HUES48 (cell line): ENCODE results near the gene COPS6.
A peak's percentile ranks its signal among the peaks of the same experiment; 100 is the strongest.
"Not testable (repeated sequence)": the region's sequence is repeated elsewhere in the genome, so short reads cannot be mapped to it uniquely, and the experiment has no call there.

ENCODE experiments used
- H3K27ac ChIP-seq: one replicate; pipeline ENCODE4 v1.7.0; 2013; ENCODE audit warnings: low read depth, low read length, inconsistent platforms
- H3K27me3 ChIP-seq: 2 replicates; pipeline ENCODE4 v1.6.1; 2013; ENCODE audit warnings: mild to moderate bottlenecking, low read length; ENCODE audit not compliant: control insufficient read depth, insufficient read depth
- H3K36me3 ChIP-seq: 2 replicates; pipeline ENCODE4 v1.6.1; 2013; ENCODE audit warnings: low read length; ENCODE audit not compliant: control insufficient read depth, insufficient read depth
- H3K4me1 ChIP-seq: 2 replicates; pipeline ENCODE4 v1.6.1; 2013; ENCODE audit warnings: mild to moderate bottlenecking, low read length; ENCODE audit not compliant: control insufficient read depth, insufficient read depth
- H3K4me3 ChIP-seq: 2 replicates; pipeline ENCODE4 v1.5.1; 2013; ENCODE audit warnings: mild to moderate bottlenecking, low read depth, low read length
- H3K9ac ChIP-seq: 2 replicates; pipeline ENCODE4 v1.6.1; 2013; ENCODE audit warnings: mild to moderate bottlenecking, low read depth, low read length, moderate library complexity
- H3K9me3 ChIP-seq: 2 replicates; pipeline ENCODE4 v1.6.1; 2013; ENCODE audit warnings: low read length; ENCODE audit not compliant: control insufficient read depth, insufficient read depth

The COPS6 gene

DNA sequence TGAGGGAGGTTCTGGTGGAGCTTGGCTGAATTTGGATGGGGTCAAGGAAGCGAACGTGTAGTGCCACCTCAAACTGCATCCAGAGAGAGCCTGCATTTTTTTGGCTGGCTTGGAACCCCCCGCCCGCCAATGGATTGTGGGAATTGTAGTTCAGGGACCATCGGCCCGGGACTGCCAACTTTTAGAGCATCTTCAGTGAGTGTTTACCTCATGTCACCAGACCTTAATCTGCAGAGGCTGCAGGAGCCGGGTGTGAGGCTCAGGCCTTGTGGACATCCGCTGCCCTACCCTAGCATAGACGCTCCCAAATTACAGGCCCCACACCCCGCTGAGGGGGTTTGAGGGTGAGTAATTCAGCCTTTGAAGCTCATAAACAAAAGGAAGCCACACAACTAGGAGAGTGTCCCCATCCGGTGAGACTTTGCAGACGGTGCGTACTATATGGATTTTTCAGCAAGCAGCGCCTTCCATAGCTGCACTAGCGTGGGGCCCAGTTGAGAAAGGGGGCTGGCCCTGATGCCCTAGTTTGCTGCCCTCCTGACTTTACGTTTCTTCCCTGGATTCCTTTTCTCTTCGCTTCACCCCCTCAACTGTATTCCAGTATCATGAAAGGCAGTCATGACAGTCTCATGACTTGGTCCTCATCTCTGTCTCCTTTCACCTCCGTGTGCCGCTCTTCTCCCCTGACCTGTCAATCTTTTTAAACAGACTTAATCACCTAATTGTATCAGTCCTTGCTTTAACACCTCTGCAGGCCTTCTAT is 31.4 kb downstream of the COPS6 start:
- H3K9me3 ChIP-seq = no peaks in the 10 kb centered on the region
- H3K4me3 ChIP-seq = peak overlapping the region; percentile 76
- no peaks in the 10 kb centered on the region for H3K27me3 ChIP-seq
- peaks cover 9% of the 10 kb centered on the region for H3K4me1 ChIP-seq
- peaks cover 6% of the 10 kb centered on the region for H3K36me3 ChIP-seq
- peak overlapping the region; percentile 87 for H3K27ac ChIP-seq
- peak overlapping the region; percentile 4; the same call in 1 of the 2 replicates for H3K9ac ChIP-seq

DNA sequence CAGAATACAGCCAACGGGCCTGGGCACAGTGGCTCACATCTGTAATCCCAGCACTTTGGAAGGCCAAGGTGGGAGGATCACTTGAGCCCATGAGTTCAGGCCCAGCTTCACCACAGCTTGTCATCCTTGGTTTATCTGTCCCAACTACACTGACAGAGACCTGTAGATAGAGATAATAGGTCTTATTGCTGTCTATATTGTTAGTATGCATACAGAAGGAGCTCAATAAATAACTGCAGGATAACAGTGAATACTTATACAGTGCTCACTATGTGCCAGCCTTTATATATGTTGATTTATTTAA is 31.9 kb downstream of the COPS6 start:
- Histone ChIP-seq H3K9ac (no peak overlapping the region), H3K36me3 (peaks cover 9% of the 10 kb centered on the region), H3K4me3 (peak overlapping the region; percentile 76), H3K27me3 (no peaks in the 10 kb centered on the region), H3K4me1 (peaks cover 9% of the 10 kb centered on the region), H3K9me3 (no peaks in the 10 kb centered on the region), H3K27ac (peak overlapping the region; percentile 87)

DNA sequence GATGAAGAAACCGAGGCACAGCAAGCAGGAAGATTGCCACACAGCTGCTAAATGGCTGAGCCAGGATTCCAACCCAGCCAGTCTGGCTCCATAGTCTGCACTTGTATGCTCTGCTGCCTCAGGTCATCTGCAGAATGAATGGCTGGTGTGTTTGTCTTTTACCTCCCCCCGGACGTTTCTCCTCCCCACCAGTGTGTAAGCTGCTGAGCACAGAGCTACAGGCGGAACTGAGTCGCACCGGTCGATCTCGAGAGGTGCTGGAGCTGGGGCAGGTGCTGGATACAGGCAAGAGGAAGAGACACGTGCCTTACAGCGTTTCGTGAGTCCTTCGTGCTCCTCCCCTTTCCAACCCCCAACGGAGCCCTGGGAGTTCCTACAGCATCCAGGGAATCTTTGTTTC is 33.3 kb downstream of the COPS6 start:
- Histone ChIP-seq H3K4me1 (peaks cover 9% of the 10 kb centered on the region), H3K4me3 (no peak overlapping the region), H3K9me3 (no peaks in the 10 kb centered on the region), H3K27ac (no peak overlapping the region), H3K27me3 (no peaks in the 10 kb centered on the region), H3K9ac (no peak overlapping the region), H3K36me3 (peaks cover 9% of the 10 kb centered on the region)

DNA sequence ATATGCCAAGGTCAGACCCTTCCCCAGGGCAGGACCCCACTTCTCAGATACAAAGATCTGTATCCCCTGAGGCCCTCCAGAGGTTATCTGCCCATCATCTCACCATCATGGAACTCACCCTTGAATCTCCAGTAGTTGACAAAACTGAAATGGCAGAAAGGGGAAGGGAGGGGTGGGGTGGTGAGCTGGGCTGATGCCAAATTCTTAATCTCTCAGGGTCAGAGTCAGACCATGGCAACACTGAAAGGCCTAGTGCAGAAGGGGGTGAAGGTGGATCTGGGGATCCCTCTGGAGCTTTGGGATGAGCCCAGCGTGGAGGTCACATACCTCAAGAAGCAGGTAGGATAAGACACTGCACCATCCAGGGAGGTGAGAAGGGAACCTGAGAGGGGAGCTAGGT is 33.8 kb downstream of the COPS6 start:
- Histone ChIP-seq H3K4me3 (no peak overlapping the region), H3K9ac (no peak overlapping the region), H3K27ac (no peak overlapping the region), H3K9me3 (no peaks in the 10 kb centered on the region), H3K4me1 (peaks cover 9% of the 10 kb centered on the region), H3K36me3 (peaks cover 9% of the 10 kb centered on the region), H3K27me3 (no peaks in the 10 kb centered on the region)

DNA sequence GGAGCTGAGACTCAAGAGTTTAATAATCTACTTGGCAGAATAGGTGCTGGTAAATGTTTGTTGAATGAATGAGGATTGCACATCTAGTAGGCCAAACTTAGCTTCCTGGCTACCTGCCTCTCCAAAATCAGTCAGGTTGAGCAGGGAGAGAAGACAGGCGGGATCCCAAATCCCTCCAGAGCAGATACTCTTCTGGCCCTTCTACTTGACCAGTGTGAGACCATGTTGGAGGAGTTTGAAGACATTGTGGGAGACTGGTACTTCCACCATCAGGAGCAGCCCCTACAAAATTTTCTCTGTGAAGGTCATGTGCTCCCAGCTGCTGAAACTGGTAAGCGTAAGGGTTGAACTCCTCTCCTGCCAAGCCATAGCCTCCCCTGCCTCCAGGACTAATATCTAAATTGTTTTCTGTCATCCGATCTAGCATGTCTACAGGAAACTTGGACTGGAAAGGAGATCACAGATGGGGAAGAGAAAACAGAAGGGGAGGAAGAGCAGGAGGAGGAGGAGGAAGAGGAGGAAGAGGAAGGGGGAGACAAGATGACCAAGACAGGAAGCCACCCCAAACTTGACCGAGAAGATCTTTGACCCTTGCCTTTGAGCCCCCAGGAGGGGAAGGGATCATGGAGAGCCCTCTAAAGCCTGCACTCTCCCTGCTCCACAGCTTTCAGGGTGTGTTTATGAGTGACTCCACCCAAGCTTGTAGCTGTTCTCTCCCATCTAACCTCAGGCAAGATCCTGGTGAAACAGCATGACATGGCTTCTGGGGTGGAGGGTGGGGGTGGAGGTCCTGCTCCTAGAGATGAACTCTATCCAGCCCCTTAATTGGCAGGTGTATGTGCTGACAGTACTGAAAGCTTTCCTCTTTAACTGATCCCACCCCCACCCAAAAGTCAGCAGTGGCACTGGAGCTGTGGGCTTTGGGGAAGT is 35.8 kb downstream of the COPS6 start:
- peaks cover 13% of the 10 kb centered on the region for H3K27me3 ChIP-seq
- H3K9me3 ChIP-seq = no peaks in the 10 kb centered on the region
- no peak overlapping the region for H3K4me3 ChIP-seq
- peaks cover 9% of the 10 kb centered on the region for H3K36me3 ChIP-seq
- H3K9ac ChIP-seq = no peak overlapping the region
- H3K4me1 ChIP-seq = peaks cover 9% of the 10 kb centered on the region
- H3K27ac ChIP-seq = no peak overlapping the region

DNA sequence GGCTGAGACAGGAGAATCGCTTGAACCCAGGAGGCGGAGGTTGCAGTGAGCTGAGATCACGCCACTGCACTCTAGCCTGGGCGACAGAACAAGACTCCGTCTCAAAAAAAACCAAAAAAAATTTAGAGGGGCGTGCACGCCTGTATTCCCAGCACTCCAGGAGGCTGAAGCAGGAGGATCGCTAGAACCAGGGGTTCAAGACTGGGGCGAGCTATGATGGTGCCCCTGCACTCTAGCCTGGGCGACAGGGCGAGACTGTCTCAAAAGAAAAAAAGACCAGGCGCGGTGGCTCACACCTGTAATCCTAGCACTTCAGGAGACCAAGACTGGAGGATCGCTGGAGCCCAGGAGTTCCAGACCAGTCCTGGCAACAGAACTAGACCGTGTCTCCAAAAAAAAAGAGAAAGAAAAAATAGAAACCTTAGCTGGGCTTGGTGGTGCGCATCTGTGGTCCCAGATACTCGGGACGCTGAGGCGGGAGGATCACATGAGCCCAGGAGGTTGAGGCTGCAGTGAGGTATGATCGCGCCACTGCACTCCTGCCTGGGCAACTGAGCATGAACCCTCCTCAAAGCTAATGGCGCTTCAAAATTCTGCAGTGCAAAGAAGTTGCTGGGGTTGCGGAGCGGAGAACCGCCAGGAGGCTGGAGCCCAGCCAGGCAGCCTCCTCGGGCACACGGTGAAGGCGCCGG is 37.6 kb downstream of the COPS6 start:
- Histone ChIP-seq H3K9ac (peak overlapping the region; percentile 85), H3K4me3 (peak overlapping the region; percentile 91), H3K27ac (peak overlapping the region; percentile 99), H3K36me3 (peaks cover 9% of the 10 kb centered on the region), H3K27me3 (peaks cover 13% of the 10 kb centered on the region), H3K9me3 (no peaks in the 10 kb centered on the region), H3K4me1 (no peaks in the 10 kb centered on the region)

DNA sequence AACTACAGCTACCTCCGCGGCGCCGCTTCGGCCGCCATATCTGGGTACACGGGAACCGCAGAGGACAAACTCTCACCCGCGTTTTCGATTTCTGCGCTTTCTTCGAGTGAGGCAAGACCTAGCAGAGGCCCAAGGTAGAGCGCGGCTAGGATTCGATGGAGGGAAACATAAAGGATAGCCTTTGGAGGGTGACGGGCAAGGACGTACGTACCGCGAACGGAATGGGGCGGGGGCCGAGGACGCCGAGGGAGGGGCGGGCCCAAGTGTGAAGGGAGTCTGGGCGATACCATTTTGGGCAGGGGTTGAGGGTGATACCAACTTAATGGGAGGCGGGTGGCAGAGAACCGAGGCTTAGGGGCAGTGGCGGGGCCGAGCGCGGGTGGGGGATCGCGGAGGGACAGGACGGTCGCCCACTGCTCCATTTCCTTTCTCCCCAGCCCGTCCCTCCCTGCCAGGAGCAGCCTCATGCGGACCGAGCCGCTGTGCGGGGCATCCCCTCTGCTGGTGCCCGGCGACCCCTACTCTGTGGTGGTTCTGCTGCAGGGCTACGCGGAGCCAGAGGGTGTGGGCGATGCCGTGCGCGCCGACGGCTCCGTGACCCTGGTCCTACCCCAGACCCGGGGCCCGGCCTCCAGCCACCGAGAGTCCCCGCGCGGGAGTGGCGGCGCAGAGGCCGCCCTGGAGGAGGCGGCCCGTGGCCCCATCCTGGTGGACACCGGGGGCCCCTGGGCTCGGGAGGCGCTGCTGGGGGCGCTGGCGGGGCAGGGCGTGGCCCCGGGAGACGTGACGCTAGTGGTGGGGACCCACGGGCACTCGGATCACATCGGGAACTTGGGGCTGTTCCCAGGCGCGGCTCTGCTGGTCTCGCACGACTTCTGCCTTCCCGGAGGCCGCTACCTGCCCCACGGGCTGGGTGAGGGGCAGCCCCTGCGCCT is 38.4 kb downstream of the COPS6 start, which contains the start of gene MBLAC1:
MBLAC1 (plus strand) TSS at position 37 of the 935 bp plus-strand sequence; CDS start at position 466, 429 bp downstream.
- H3K9me3 ChIP-seq = no peaks in the 10 kb centered on the region
- H3K27me3 ChIP-seq = peaks cover 13% of the 10 kb centered on the region
- peak within 1 kb of the TSS; percentile 99 for H3K27ac ChIP-seq
- H3K36me3 ChIP-seq = peaks cover 9% of the 10 kb centered on the region
- H3K4me3 ChIP-seq = peak within 1 kb of the TSS; percentile 91
- H3K9ac ChIP-seq = peak within 1 kb of the TSS; percentile 85
- H3K4me1 ChIP-seq = no peaks in the 10 kb centered on the region

DNA sequence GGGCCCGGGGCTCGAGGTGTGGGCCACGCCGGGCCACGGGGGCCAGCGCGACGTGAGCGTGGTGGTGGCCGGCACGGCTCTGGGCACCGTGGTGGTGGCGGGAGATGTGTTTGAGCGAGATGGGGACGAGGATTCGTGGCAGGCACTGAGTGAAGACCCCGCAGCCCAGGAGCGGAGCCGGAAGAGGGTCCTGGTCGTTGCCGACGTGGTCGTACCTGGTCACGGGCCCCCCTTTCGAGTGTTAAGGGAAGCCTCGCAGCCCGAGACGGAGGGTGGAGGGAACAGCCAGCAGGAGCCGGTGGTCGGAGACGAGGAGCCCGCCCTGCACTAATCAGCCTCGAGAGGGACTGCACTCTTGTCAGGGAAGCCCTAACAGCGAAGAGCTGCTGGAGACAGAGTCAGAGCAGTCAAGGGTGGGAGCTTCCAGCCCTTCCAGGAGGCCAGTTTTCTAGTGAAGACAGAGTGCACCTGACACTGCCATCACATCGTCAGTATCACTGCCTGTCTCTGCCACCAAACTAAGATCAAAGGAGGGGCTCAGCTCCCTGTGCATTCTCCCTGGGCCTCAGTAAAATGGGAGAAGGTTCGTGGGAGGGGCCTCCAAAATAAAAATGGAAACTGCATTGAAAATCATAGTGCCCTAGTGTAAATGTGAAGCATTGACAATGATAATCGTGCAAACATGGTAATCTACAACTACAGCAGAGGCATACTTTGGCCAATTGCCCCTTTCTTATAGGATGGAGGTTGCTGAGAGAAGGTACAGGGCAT is 39.3 kb downstream of the COPS6 start:
- H3K4me1 ChIP-seq = no peaks in the 10 kb centered on the region
- no peaks in the 10 kb centered on the region for H3K9me3 ChIP-seq
- no peak overlapping the region for H3K9ac ChIP-seq
- H3K27me3 ChIP-seq = peaks cover 13% of the 10 kb centered on the region
- peaks cover 9% of the 10 kb centered on the region for H3K36me3 ChIP-seq
- H3K4me3 ChIP-seq = peak overlapping the region; percentile 91
- H3K27ac ChIP-seq = no peak overlapping the region

DNA sequence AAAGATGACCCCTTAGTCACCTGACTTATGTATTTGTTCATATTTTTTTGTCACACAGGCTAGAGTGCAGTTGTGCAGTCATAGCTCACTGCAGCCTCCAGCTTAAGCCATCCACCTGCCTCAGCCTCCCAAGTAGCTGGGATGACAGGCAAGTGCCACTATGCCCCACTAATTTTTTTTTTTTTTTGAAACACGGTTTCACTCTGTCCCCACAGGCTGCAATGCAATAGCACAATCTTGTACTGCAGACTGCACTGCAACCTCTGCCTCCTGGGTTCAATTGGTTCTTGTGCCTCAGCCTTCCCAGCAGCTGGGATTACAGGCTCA is 39.8 kb downstream of the COPS6 start:
- Histone ChIP-seq H3K36me3 (peaks cover 9% of the 10 kb centered on the region), H3K27ac (no peak overlapping the region), H3K4me3 (no peak overlapping the region), H3K27me3 (peaks cover 13% of the 10 kb centered on the region), H3K4me1 (no peaks in the 10 kb centered on the region), H3K9me3 (no peaks in the 10 kb centered on the region), H3K9ac (no peak overlapping the region)

DNA sequence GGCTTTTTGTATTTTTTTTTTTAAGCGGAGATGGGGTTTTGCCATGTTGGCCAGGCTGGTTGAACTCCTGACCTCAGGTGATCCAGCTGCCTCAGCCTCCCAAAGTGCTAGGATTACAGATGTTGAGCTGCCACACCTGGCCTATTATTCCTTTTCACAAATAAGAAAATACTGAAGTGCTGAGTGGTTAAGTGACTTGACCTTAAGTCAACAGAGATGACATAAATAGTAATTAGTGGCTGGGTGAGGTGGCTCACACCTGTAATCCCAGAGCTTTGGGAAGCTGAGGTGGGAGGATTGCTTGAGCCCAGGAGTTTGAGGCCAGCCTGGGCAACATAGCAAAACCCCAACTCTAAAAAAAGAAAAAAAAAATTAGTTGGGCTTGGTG is 41.4 kb downstream of the COPS6 start:
- peaks cover 13% of the 10 kb centered on the region for H3K27me3 ChIP-seq
- H3K4me3 ChIP-seq, H3K9ac ChIP-seq, H3K36me3 ChIP-seq, H3K9me3 ChIP-seq, H3K4me1 ChIP-seq, H3K27ac ChIP-seq: not testable (repeated sequence)
